GM19324 (cell line): ENCODE measurements around the gene GALNT9.
"Not testable (repeated sequence)": the region's sequence is repeated elsewhere in the genome, so short reads cannot be mapped to it uniquely, and the experiment has no call there.

Experiments
- ATAC-seq: cut with Tn5 transposase; IDR thresholded peaks from one replicate; pipeline ENCODE4 v1.9.1; 2021; ENCODE audit warnings: mild to moderate bottlenecking, moderate library complexity; ENCODE audit not compliant: unreplicated experiment, low FRiP score

The GALNT9 gene

GRCh38 chr12:132359551-132359950, 30.2 kb upstream of the GALNT9 start:
- no peak for ATAC-seq

DNA sequence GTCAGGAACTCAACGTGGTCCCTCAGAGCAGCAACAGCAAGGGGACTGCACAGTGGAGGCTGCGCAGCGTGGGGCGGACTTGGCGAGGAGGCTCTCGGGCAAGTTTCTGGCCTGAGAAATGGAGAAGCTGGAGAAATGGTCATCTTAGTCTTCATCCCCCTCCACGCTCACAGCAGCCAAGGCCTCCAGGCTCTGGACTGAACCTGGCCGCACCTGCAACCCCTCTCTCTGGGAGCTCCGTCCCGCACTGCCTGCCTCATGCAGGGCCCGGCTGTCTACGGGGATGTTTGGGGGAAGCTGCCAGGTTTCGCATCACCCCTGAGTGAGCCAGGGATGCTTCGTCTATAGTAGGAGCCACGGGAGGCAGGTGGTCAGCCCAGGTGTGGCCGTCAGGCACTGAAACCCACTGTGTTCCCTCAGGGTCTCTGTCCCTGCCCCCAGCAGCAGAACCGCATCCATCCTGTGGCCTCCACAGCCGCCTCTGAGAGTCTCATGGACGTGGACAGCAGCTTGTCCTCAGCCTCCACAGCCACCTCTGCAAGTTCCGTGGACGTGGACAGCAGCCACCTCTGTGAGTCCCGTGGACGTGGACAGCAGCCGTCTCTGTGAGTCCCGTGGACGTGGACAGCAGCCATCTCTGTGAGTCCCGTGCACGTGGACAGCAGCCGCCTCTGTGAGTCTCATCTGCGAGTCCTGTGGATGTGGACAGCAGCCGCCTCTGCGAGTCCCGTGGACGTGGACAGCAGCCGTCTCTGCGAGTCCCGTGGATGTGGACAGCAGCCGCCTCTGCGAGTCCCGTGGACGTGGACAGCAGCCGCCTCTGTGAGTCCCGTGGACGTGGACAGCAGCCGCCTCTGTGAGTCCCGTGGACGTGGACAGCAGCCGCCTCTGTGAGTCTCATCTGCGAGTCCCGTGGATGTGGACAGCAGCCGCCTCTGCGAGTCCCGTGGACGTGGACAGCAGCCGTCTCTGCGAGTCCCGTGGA, 29.1 kb upstream of the GALNT9 start:
- ATAC-seq = not testable (repeated sequence)

DNA sequence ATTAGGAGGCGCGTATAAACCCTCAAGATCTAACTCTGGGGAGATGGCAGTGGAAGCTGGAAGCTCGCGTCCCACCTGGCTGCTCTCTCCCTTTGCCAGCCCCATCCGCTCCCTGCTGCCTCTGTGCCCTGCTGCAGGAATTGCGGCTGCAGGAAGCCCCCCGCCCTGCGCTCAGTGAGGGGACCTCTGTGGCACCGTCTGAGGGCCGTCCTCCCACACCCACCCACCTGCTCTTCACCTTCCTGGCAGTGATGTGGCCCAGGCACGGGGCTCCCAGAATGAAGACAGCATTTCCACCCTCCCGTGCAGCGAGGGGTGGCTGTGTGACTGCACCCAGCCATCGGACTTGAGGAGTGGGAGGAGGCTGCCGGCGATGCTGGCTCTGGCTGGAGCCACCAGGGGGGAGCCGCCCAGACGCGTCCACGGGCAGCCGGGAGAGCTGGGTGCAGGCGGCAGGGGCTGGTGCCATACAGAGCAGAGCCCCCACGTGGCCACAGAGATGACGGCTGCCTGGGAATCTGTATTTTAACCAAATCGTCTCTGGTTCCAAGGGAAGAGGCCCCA, 28.3 kb upstream of the GALNT9 start:
- no peak for ATAC-seq

- no peak for ATAC-seq
These were observed 27.6 kb upstream of the GALNT9 start for GRCh38 chr12:132356691-132357622.

- ATAC-seq = no peak
These were observed 26.6 kb upstream of the GALNT9 start for GRCh38 chr12:132355742-132356681.

GRCh38 chr12:132354982-132355680, 25.7 kb upstream of the GALNT9 start:
- ATAC-seq = no peak

DNA sequence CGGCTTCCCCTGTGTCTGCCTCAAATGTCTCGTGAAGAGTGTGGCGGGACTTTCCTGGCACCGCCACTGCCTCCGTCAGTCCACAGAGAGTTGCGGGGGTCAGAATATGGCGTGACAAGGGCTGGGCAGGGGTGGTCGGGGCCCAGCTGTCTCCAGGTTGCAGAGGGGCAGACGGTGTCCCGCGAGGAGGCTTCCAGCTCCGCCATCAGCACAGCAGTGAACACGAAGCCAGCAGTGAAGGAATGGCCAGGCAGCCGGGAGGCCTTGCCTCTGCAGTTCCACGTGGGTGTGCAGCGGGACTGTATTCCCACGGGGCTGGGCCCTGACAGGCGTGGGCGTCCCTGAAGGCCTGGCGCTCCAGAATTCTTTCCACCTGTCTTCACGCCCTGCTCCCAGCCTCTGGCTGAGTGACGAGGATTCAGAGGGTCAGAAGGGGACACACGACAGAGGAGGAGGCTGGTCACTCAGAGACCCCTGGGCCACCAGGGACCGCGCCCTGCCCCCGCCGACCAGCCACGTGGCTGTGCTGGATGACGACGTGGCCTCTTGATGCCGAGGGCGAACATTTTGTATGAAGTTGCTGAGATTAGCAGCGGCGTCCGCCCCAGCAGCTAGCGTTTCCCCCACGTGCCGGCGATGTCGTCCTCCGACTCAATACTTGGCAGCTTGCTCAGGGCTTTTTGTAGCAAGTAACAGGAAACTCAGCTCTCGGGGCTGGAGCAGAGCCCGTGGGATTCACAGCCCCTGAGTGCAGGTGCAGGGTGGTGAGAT, 25.0 kb upstream of the GALNT9 start:
- no peak for ATAC-seq

DNA sequence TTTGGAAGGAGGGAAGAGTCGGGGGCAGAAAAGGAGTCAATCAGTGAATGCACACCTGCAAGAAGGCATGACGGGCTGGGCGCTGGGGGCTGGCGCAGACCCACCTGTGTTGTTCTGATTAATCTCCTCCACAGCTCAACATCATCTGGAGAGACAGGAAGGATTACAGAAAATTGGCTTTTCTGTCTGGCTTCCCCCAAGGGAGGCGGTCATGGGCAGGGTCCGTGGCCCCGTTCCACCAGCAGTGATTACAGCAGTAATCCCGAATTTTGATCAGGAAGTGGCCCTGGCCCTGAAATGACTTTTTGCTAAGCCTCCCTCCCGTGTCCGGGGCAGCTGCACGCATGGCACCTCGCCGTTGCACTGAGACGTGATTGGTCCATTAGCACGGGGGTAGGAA, 24.4 kb upstream of the GALNT9 start:
- ATAC-seq = no peak

DNA sequence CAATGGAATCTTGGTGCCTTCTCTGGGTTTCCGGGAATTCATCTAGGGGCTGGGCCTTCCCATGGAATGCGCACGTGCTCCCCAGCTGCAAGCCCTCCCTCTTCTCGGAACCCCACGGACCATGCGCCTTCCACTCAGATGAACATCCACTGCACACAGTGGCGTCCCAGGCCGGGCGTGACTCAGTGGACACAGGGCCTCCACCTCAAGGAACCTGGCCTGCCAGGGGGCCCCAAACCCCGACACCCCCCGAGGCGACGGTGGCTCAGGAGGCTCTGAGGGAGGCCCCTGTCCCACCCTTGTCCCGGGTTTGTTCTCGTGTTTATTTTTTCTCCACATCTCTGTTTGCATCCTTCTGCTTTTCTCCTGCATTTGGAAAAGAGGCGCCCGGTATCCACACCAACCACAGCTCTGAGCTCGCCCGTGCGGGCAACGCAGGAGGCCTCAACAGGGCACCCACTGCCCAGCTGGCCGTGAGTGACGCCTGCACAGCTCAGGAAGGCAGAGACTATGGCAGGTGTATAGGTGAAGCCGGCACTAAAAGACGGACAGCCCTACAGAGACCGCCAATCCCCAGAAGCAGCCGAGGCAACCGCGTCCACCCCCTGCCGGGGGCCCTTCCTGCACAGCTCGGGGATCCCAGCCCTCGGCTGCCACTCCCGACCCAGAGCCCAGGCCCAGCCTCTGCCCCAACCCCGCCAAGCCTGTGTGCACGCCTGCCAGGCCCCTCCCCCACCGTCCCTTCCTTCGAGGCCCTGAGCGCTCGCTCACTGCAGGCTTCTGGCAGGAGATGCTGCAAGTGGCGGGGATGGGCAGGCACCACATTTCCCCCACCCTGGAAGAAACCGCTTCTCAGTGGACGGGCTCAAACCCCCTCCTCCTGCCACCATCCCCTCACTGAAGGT, 23.8 kb upstream of the GALNT9 start:
- no peak for ATAC-seq

- ATAC-seq = no peak
These were observed 22.5 kb upstream of the GALNT9 start for GRCh38 chr12:132351751-132352495.

DNA sequence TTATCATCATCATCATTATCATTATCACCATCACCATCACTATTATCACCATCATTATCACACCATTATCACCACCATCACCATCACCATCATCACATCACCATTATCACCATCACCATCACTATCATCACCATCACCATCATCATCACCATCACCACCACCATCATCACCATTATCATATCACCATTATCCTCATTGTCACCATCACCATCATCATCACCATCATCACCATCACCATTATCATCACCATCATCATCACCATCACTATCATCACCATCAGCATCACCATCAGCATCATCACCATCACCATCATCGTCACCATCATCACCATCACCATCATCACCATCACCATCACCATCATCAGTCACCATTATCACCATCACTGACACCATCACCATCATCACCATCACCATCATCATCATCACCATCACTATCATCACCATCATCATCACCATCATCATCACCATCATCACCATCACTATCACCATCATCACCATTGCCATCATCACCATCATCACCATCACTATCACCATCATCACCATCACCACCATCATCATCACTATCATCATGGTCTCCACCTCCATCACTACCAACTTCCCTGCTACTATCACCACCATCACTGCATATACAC, 20.2 kb upstream of the GALNT9 start:
- no peak for ATAC-seq

GRCh38 chr12:132348176-132348575, 18.8 kb upstream of the GALNT9 start:
- ATAC-seq = no peak

- ATAC-seq = no peak
These were observed 17.9 kb upstream of the GALNT9 start for GRCh38 chr12:132347176-132347855.

- ATAC-seq = no peak
These were observed 17.2 kb upstream of the GALNT9 start for GRCh38 chr12:132346471-132347175.

DNA sequence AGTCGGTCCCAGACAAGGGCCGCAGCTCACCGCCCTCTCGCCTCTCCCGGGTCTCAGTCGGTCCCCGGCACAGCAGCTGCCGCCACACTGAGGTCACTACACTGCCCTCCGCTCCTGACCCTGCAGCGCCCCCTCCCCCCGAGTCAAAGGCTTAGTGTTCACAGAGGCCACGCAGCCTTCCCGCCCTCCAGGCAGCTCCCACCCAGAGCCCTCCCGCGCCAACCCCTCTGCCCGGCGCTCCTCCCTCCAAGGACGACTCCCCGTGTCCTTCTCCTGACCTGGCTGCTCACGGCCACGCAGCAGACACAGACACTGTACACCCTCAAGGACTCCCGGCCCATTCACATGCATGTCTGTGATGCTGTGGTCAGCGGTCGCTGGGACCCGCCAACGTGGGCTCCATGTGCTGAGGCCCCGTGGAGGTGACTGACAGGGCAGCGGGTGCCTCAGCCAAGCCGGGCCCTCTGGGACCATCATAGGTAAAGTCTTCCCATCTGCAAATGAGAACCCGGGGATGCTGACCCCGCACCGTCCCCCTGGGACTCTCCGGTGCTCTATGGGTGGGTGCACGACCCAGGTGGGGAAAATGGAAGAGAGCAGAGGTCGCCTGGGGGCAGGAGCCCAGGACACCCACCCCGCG, 16.3 kb upstream of the GALNT9 start:
- ATAC-seq = no peak
